ENCODE measurements around the gene MLLT1.
A peak's percentile ranks its signal among the peaks of the same experiment; 100 is the strongest.

The MLLT1 gene

GRCh38 chr19:6214881-6215541 lies 64.8 kb downstream of the MLLT1 start:
- Histone ChIP-seq H3K4me1 (peaks cover 34% of the 10 kb centered on the region), H3K4me3 (ENCODE audit: low read depth, low read length) (no peak overlapping the region), H3K9me3 (no peaks in the 10 kb centered on the region), H3K27me3 (no peaks in the 10 kb centered on the region), H3K36me3 (peaks cover 56% of the 10 kb centered on the region)
- no peak for TF ChIP-seq CTCF (IDR thresholded peaks at IDR 0.05; ENCODE audit: low read depth, low read length)
- no peak for DNase-seq

GRCh38 chr19:6213696-6214641 lies 65.8 kb downstream of the MLLT1 start:
- H3K4me3 ChIP-seq (ENCODE audit: low read depth, low read length): no peak overlapping the region
- DNase-seq: peak; percentile 4
- no peaks in the 10 kb centered on the region for H3K9me3 ChIP-seq
- no peaks in the 10 kb centered on the region for H3K27me3 ChIP-seq
- peaks cover 23% of the 10 kb centered on the region for H3K4me1 ChIP-seq
- no peak for TF ChIP-seq CTCF (IDR thresholded peaks at IDR 0.05; ENCODE audit: low read depth, low read length)
- peaks cover 48% of the 10 kb centered on the region for H3K36me3 ChIP-seq

- no peaks in the 10 kb centered on the region for H3K27me3 ChIP-seq
- DNase-seq: no peak
- no peak overlapping the region for H3K4me3 ChIP-seq (ENCODE audit: low read depth, low read length)
- H3K36me3 ChIP-seq: peaks cover 44% of the 10 kb centered on the region
- H3K9me3 ChIP-seq: no peaks in the 10 kb centered on the region
- no peak for TF ChIP-seq CTCF (IDR thresholded peaks at IDR 0.05; ENCODE audit: low read depth, low read length)
- peaks cover 17% of the 10 kb centered on the region for H3K4me1 ChIP-seq
These were observed 66.5 kb downstream of the MLLT1 start for GRCh38 chr19:6213266-6213595.

GRCh38 chr19:6212403-6213265 lies 67.1 kb downstream of the MLLT1 start:
- H3K27me3 ChIP-seq: no peaks in the 10 kb centered on the region
- TF ChIP-seq CTCF (IDR thresholded peaks at IDR 0.05; ENCODE audit: low read depth, low read length): no peak

GRCh38 chr19:6211632-6212402 lies 68.0 kb downstream of the MLLT1 start:
- Histone ChIP-seq H3K4me3 (ENCODE audit: low read depth, low read length) (no peak overlapping the region), H3K27me3 (no peaks in the 10 kb centered on the region), H3K9me3 (no peaks in the 10 kb centered on the region), H3K36me3 (peaks cover 44% of the 10 kb centered on the region), H3K4me1 (peaks cover 6% of the 10 kb centered on the region)
- no peak for DNase-seq
- TF ChIP-seq CTCF (IDR thresholded peaks at IDR 0.05; ENCODE audit: low read depth, low read length): no peak

More at GRCh38 chr19:6212403-6213265, 67.1 kb downstream of the MLLT1 start:
- Histone ChIP-seq H3K4me1 (peaks cover 11% of the 10 kb centered on the region), H3K4me3 (ENCODE audit: low read depth, low read length) (no peak overlapping the region), H3K9me3 (no peaks in the 10 kb centered on the region), H3K36me3 (peaks cover 44% of the 10 kb centered on the region)
- DNase-seq: no peak

All from BE2C (cell line).